ENCODE results near the gene C3orf85.

Gene C3orf85

DNA sequence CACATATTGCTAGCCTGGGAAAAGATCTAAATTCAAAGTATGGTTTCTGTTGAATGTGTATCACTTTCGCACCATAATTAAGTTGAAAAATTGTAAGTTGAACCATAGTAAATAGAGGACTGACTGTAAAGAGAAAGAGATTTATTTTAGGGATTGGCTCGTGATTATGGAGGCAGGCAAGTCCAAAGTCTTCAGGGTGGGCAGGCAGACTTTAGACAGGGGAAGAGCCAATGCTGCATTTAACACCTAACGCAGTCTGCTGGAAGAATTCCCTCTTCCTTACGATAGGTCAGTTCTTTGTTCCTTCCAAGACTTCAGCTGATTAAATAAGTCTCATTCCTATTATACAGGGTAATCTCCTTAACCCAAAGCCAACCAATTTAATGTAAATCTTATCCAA is 15.8 kb downstream of the C3orf85 start:
- DNase-seq (ENCODE audit: low read depth in 2 of 2), result no peak

DNA sequence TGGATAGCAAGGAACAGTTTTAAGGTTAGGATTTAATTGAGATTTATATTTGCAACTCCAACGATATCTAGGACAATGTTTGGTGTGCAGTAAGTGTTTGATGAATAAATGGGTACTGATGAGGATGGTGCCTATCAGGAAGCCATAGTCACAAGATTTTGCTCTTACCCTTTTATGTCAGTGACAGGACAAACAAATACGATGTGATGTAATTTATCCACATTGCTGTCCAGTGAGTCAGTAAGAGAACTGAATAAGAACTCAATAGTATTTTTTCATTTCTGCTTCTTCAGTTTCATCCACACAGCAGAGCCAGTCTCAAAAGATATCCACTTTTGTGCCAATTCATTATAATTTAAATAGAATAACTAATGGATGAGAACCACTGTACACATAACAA is 18.5 kb downstream of the C3orf85 start:
- no peak for DNase-seq (ENCODE audit: low read depth in 2 of 2)

DNA sequence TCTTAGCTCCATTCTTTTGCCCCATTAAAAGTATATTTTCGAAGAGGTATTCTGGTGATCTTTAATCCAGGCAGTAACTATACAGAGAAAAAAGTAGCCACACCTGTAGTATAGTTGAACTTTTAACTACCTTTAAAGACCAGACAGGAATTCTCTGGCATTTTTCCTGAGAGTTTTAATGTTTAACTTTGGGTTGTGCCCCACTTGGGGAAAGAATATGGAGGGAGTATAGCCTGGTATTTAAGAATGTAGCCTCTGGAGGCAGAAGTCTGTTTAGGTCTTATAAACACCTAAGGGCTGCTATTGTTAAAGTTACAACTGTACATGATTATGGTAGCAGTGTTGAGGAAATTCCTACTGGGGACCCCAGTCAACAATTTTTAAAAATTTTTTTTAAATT is 19.3 kb downstream of the C3orf85 start:
- DNase-seq (ENCODE audit: low read depth in 2 of 2), result no peak

DNA sequence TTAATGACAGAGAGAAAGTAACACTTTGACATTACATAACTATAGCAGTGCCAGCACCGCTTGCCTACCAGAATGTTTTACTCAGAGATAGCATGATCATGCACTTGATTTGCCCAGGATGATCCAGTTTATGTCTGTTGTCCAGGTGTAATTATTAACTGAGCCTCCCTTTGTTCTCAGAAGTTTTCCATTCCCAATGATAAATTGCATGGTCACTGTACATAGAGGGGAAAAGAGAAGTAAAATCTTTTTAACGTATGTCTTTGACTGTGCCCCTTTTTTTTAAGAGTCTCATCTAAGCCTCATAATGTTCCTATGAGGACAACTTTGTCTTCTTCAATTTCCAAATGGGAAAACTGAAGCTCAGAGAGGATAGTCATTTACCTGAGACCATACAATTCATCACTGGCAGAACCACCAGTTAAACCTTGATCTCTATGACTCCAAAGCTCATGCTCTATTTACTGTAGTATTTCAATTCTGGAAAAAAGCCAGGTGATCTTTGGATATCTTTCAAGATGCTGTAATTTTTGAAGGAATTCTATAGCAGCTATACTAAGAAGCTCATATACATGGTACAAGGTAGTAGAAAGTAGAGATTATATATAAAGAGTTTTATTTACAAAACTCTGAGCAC is 25.1 kb downstream of the C3orf85 start:
- no peak for DNase-seq (ENCODE audit: low read depth in 2 of 2)

DNA sequence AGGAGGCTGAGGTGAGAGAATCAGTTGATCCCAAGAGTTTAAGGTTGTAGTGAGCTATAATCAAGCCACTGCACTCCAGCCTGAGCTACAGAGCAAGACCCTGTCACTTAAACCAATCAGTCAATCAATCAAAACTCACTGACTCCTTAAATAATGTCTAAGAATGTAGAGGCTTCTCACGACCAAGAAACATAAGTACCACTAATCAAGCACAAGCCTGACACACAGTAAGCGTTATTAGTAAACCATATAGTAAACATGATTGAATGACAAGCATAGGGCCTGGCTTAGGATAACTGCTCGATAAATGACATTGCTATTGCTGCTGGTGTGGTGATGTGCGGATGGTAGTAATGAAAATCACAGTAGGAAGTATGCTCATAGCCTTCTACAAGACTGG is 29.4 kb downstream of the C3orf85 start:
- DNase-seq (ENCODE audit: low read depth in 2 of 2), result no peak

DNA sequence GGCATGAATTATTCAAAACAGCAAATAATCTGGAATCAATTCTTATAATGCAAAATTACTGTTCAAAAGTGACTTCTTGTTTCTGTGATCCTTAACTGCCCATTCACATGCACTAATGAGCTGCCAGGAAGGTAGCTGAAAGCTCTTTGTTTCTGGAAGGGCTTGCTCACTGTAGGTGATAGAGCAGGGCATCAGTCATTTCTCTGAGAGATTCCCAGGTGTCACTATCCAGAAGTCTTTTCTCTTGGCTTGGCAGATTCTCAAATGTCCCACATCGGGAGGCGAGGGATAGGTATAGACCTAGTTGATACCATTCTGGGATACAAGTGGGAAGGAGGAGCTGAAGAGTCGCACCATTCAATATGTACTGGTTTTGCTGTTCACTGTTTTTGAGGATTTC is 35.0 kb downstream of the C3orf85 start:
- DNase-seq (ENCODE audit: low read depth in 2 of 2), result no peak

DNA sequence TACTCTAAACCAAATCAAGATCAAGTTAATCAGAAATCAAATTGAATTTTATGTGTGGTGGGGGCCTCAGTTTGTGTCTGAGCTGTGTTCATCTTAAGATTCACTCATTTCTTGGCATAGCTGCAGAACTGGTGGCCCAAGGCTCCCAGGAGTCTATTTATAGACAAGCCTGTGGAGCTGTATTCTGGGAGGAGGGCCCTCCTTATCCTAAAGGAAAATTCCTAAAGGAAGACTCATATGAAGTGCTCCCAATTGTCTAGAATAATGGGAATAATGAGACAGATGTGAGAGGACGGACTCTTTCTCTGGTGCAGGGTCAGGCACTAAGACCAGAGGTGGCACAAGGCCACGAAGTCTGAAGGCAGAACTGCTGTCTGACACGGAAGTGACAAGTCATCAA is 38.9 kb downstream of the C3orf85 start:
- DNase-seq (ENCODE audit: low read depth in 2 of 2), result no peak

DNA sequence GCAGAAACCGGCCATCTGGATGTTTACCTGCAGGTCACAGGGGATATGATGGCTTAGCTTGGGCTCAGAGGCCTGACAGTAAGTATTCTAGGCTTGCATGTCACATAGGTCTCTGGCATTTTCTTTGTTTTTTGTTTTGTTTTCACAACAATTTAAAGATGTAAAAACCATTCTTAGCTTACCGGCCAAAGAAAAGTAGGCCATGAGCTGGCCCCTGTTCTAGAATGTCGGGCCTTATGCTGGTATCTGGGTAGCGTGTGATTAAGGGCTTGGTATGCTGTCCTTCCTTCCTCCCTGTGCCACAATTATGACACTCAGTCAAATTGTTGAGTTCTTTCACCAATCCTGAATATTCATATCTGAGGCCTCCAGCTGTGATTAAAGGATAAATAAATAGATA is 40.2 kb downstream of the C3orf85 start:
- no peak for DNase-seq (ENCODE audit: low read depth in 2 of 2)

DNA sequence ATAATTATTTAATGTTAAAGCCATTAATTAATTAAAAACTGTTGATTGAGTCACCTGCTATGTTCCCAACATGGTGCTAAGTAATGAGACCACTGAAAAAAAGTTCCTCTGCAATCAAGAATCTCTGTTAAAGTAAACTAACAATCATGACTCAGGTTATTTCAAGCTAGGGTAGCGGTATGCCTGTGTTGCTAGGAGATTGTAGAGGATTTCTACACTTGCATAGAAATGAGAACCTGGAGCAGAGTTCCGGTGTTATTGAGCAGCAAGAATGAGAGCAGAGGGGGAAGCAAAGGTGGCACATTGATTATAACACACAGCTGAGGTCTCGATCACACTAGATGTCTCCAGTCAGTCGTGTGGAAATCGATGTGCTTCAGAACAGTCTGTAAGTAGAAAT is 41.4 kb downstream of the C3orf85 start:
- no peak for DNase-seq (ENCODE audit: low read depth in 2 of 2)

DNA sequence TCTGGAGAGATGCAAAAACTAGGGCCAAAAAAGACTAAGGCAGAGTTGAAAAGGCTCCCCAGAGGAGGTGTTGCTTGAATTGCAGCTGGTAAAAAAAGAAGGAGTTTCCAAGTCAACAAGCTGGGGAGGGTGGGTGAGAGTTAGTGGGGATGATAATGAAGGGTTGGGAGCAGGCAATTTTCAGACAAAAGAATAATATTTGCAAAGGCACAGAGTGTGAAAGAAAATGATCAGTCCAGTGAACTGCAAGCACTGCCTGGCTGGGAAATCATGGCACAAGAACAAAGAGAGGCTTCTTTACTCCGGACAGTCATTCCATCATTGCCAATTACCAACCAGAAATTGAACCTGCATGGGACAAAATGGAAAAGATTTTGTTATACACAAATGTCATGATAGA is 42.2 kb downstream of the C3orf85 start:
- no peak for DNase-seq (ENCODE audit: low read depth in 2 of 2)

DNA sequence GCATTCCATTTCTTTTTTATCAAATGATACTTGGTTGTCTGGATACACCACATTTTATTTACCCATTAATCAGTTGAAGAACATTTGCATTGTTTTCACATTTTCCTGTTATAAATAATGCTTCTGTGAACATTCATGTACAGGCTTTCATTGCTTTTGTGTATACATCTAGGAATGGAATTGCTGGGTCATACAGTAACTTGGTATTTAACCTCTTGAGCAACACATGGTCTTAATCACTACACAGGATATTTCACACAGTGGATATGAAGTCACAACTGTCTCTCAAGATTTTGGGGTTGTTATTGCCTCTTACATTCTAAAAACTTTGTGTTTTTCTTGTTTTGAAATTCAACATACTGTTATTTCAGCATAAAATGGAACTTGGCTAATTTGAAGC is 48.2 kb downstream of the C3orf85 start:
- no peak for DNase-seq (ENCODE audit: low read depth in 2 of 2)

DNA sequence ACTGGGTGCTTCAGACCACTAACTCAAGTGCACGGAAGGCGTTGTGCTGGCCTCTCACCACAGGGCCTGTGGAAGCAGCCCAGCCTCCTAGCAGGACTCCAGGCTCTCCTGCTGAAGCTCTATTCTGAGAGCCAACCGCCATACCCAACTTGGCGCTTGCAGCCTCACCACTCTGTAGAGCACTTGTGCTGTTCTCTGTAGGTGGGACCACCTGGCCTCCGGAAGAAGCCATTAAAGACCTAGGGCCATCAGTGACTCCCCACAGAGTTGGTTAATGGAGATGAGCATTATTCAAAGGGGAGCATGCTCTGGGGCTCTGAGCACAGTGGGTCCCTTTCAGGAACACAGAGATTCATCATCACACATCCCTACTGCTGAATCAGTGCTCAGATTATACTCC is 50.9 kb downstream of the C3orf85 start:
- no peak for DNase-seq (ENCODE audit: low read depth in 2 of 2)

DNA sequence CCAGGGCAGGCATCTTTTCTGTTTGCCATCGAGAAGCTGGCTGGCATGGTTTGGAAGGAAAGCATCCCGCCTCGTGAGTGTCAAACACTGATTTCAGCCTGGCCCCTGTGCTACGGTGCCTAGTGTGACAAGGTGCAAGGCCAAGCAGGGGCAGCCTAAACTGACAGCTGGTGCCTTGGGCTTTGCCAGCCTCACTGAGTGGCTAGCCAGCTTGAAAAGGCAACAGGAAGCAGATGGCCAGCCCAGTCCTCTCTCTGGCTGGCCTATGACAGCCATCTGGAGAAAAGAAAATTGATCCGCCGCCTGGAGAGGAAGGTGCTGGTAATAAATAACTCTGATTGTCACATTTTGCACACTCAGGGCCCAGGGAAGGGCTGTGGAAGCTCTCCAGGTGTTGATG is 52.2 kb downstream of the C3orf85 start:
- DNase-seq (ENCODE audit: low read depth in 2 of 2), result no peak

DNA sequence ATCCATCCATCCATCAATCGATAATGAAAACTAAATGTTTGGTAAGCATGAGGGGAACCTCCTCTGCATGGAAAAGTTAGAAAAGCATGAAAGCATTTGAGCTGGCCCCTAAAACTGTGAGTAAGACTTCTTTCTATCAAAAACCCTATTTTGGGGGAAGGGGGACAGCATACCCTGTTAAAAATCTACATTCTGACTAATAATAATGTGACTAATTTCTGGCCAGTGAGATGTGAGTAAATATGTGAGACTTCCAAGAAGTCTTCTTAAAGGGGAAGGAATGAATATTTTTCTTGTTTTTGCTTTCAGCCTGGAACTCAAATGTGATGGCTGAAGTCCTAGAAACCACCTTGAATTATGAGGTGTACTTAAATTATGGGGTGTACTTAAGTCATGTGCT is 54.9 kb downstream of the C3orf85 start:
- DNase-seq (ENCODE audit: low read depth in 2 of 2), result no peak

DNA sequence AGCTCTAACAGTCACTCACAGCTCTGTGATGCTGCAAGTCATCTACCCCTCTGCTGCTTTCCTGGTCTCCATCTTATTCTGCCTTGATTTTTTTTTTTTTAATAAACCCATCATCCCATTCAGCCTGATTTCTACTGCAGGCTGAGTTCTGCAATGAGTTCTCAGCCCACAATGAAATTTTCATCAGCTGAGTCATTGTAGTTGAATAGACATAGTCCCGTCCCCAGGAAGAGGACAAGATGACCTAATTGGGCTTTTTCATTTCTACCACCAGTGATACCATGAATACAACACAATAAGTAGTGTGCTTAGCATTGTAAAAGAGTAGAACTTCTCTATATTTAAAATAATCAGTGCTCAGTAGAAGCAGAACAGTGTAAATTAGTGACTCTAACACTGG is 59.3 kb downstream of the C3orf85 start:
- DNase-seq (ENCODE audit: low read depth in 2 of 2), result no peak
